ENCODE measurements around the gene SPO11. TPM values are rescaled to one million over a fixed set of nuclear protein-coding genes. Genes with fewer than 3 reads are reported as not detected.

Gene SPO11
- polyA plus RNA-seq, 1 donor (not counting 4 experiments of a cell fraction or from before 2014, with no cell fraction given) = not detected

DNA sequence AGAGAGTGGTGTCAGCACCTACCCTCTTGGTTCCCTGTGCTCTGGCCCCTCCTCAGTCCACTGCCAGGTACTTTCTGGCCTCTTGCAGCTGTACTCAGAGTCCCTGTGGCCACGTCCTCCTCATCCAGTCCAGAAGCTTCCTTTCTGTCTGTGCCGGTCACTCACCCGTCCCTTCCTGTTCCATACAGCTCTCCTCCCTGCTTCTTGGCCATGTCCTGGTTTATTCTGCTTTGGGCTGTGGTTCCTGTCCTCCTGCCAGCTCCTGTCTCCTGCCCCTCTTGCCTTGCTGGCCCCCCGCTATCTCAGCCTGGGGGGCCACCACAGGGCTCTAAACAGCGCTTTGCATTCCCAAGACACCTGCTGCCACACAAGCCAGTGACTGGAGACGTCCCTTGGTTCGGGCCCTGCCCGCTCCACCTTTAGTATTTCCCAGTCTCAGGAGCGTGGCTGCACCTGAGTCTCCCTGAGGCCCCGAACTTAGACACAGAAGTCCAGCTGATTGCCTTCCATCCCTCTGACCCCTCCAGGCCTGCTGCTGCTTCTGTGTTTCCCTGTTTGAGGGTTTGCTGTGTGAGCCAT is 46.1 kb downstream of the SPO11 start:
- H3K4me1 ChIP-seq (ENCODE audit: control insufficient read depth, extremely low read depth, insufficient read depth, low read length) = no peaks in the 10 kb centered on the region
- DNase-seq (ENCODE audit: low read depth, low spot score) = no peak
- no peak overlapping the region for H3K9ac ChIP-seq (ENCODE audit: control insufficient read depth, extremely low read depth, insufficient read depth, low read length)
- no peak for FAIRE-seq
- TF ChIP-seq EZH2 (IDR thresholded peaks at IDR 0.05; ENCODE audit: low read length) = no peak
- TF ChIP-seq, protein P1, sequence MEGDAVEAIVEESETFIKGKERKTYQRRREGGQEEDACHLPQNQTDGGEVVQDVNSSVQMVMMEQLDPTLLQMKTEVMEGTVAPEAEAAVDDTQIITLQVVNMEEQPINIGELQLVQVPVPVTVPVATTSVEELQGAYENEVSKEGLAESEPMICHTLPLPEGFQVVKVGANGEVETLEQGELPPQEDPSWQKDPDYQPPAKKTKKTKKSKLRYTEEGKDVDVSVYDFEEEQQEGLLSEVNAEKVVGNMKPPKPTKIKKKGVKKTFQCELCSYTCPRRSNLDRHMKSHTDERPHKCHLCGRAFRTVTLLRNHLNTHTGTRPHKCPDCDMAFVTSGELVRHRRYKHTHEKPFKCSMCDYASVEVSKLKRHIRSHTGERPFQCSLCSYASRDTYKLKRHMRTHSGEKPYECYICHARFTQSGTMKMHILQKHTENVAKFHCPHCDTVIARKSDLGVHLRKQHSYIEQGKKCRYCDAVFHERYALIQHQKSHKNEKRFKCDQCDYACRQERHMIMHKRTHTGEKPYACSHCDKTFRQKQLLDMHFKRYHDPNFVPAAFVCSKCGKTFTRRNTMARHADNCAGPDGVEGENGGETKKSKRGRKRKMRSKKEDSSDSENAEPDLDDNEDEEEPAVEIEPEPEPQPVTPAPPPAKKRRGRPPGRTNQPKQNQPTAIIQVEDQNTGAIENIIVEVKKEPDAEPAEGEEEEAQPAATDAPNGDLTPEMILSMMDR (optimal IDR thresholded peaks at IDR 0.05 in 1 of 3, IDR thresholded peaks at IDR 0.05 in 1 of 3, conservative IDR thresholded peaks at IDR 0.05 in 1 of 3; ENCODE audit: extremely low read depth in 1 of 3, insufficient read depth in 2 of 3, low read length in 3 of 3) = no peak
- H3K27me3 ChIP-seq (ENCODE audit: control insufficient read depth, extremely low read depth, insufficient read depth, low read length) = no peaks in the 10 kb centered on the region
- H2AFZ ChIP-seq (ENCODE audit: control insufficient read depth, low read length) = no peak overlapping the region
- no peaks in the 10 kb centered on the region for H3K79me2 ChIP-seq (ENCODE audit: control insufficient read depth, insufficient read depth, low read length)
- no peak overlapping the region for H3K4me2 ChIP-seq (ENCODE audit: control insufficient read depth, extremely low read depth, insufficient read depth, low read depth, low read length)
- H3K36me3 ChIP-seq (ENCODE audit: control insufficient read depth in 2 of 2, extremely low read depth in 1 of 2, insufficient read depth in 2 of 2, low read length in 2 of 2) = peaks cover 38 to 46% of the 10 kb centered on the region in 2 experiments
- H4K20me1 ChIP-seq (ENCODE audit: control insufficient read depth, extremely low read depth, insufficient read depth, low read length) = no peaks in the 10 kb centered on the region
- no peaks in the 10 kb centered on the region for H3K9me3 ChIP-seq (ENCODE audit: control insufficient read depth, low read depth, low read length)
- no peaks in the 10 kb centered on the region for H3K9me1 ChIP-seq (ENCODE audit: control insufficient read depth, extremely low read depth, insufficient read depth, low read length)
- dilution Hi-C loops (cut with MboI; ENCODE audit: extremely low pct_ligation_motif_present, low sequenced_read_pairs) = no loop called here
- no peak overlapping the region for H3K4me3 ChIP-seq (ENCODE audit: control insufficient read depth in 2 of 3, extremely low read depth in 1 of 3, insufficient read depth in 2 of 3, low read depth in 1 of 3, low read length in 3 of 3)
- H3K27ac ChIP-seq (ENCODE audit: control insufficient read depth, insufficient read depth, low read length) = no peak overlapping the region

DNA sequence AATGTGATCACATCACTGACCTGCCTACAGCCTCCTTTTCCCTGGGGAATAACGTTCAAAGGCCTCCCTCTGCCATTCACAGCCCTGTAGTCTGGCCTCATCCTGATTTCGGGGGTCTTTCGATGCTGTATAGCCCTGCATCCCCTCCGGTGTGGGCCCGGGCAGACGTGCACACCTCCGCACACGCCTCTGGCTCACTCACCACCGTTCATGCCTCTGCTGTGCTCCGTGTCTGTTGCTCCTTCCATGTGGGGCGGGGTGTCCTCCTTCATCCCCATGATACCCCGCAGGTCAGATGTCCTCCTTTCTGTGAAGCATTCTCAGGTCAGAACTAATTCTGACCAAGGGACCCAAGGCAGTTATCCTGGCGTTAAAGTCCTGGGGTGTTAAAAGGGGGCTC is 47.7 kb downstream of the SPO11 start:
- no peak overlapping the region for H3K4me2 ChIP-seq (ENCODE audit: control insufficient read depth, extremely low read depth, insufficient read depth, low read depth, low read length)
- no peaks in the 10 kb centered on the region for H4K20me1 ChIP-seq (ENCODE audit: control insufficient read depth, extremely low read depth, insufficient read depth, low read length)
- DNase-seq (ENCODE audit: low read depth, low spot score) (no peak), FAIRE-seq (no peak)
- H3K27me3 ChIP-seq (ENCODE audit: control insufficient read depth, extremely low read depth, insufficient read depth, low read length) = no peaks in the 10 kb centered on the region
- no peaks in the 10 kb centered on the region for H3K79me2 ChIP-seq (ENCODE audit: control insufficient read depth, insufficient read depth, low read length)
- H3K9me1 ChIP-seq (ENCODE audit: control insufficient read depth, extremely low read depth, insufficient read depth, low read length) = no peaks in the 10 kb centered on the region
- peaks cover 27 to 36% of the 10 kb centered on the region in 2 experiments for H3K36me3 ChIP-seq (ENCODE audit: control insufficient read depth in 2 of 2, extremely low read depth in 1 of 2, insufficient read depth in 2 of 2, low read length in 2 of 2)
- H3K4me3 ChIP-seq (ENCODE audit: control insufficient read depth in 2 of 3, extremely low read depth in 1 of 3, insufficient read depth in 2 of 3, low read depth in 1 of 3, low read length in 3 of 3) = no peak overlapping the region
- H3K27ac ChIP-seq (ENCODE audit: control insufficient read depth, insufficient read depth, low read length) = no peak overlapping the region
- no peak overlapping the region for H2AFZ ChIP-seq (ENCODE audit: control insufficient read depth, low read length)
- no peaks in the 10 kb centered on the region for H3K4me1 ChIP-seq (ENCODE audit: control insufficient read depth, extremely low read depth, insufficient read depth, low read length)
- dilution Hi-C loops (cut with MboI; ENCODE audit: extremely low pct_ligation_motif_present, low sequenced_read_pairs) = no loop called here
- no peak overlapping the region for H3K9ac ChIP-seq (ENCODE audit: control insufficient read depth, extremely low read depth, insufficient read depth, low read length)
- H3K9me3 ChIP-seq (ENCODE audit: control insufficient read depth, low read depth, low read length) = no peaks in the 10 kb centered on the region
- TF ChIP-seq EZH2 (IDR thresholded peaks at IDR 0.05; ENCODE audit: low read length) = no peak
- TF ChIP-seq, protein P1 (optimal IDR thresholded peaks at IDR 0.05 in 1 of 3, IDR thresholded peaks at IDR 0.05 in 1 of 3, conservative IDR thresholded peaks at IDR 0.05 in 1 of 3; ENCODE audit: extremely low read depth in 1 of 3, insufficient read depth in 2 of 3, low read length in 3 of 3) = no peak
